HUES48 (cell line): ENCODE measurements around the gene AKAP1.

Source experiments
- H3K27ac ChIP-seq: one replicate; pipeline ENCODE4 v1.7.0; 2013; ENCODE audit warnings: low read depth, low read length, inconsistent platforms
- H3K27me3 ChIP-seq: 2 replicates; pipeline ENCODE4 v1.6.1; 2013; ENCODE audit warnings: mild to moderate bottlenecking, low read length; ENCODE audit not compliant: control insufficient read depth, insufficient read depth
- H3K36me3 ChIP-seq: 2 replicates; pipeline ENCODE4 v1.6.1; 2013; ENCODE audit warnings: low read length; ENCODE audit not compliant: control insufficient read depth, insufficient read depth
- H3K4me1 ChIP-seq: 2 replicates; pipeline ENCODE4 v1.6.1; 2013; ENCODE audit warnings: mild to moderate bottlenecking, low read length; ENCODE audit not compliant: control insufficient read depth, insufficient read depth
- H3K4me3 ChIP-seq: 2 replicates; pipeline ENCODE4 v1.5.1; 2013; ENCODE audit warnings: mild to moderate bottlenecking, low read depth, low read length
- H3K9ac ChIP-seq: 2 replicates; pipeline ENCODE4 v1.6.1; 2013; ENCODE audit warnings: mild to moderate bottlenecking, low read depth, low read length, moderate library complexity
- H3K9me3 ChIP-seq: 2 replicates; pipeline ENCODE4 v1.6.1; 2013; ENCODE audit warnings: low read length; ENCODE audit not compliant: control insufficient read depth, insufficient read depth

AKAP1 gene

GRCh38 chr17:57075785-57076184 is 9.3 kb upstream of the AKAP1 start:
- Histone ChIP-seq H3K27me3 (no peaks in the 10 kb centered on the region), H3K36me3 (no peaks in the 10 kb centered on the region), H3K4me3 (no peak overlapping the region), H3K9me3 (no peaks in the 10 kb centered on the region), H3K9ac (no peak overlapping the region), H3K4me1 (peaks cover 29% of the 10 kb centered on the region), H3K27ac (no peak overlapping the region)

- H3K4me1 ChIP-seq = peaks cover 22% of the 10 kb centered on the region
- no peak overlapping the region for H3K27ac ChIP-seq
- H3K36me3 ChIP-seq = no peaks in the 10 kb centered on the region
- no peaks in the 10 kb centered on the region for H3K9me3 ChIP-seq
- no peaks in the 10 kb centered on the region for H3K27me3 ChIP-seq
- H3K9ac ChIP-seq = no peak overlapping the region
- no peak overlapping the region for H3K4me3 ChIP-seq
These were observed 8.0 kb upstream of the AKAP1 start for GRCh38 chr17:57077000-57077399.

GRCh38 chr17:57078274-57078673 is 6.8 kb upstream of the AKAP1 start:
- H3K4me3 ChIP-seq = no peak overlapping the region

GRCh38 chr17:57080718-57081117 is 4.3 kb upstream of the AKAP1 start:
- no peak overlapping the region for H3K4me3 ChIP-seq
- no peak overlapping the region for H3K27ac ChIP-seq
- peaks cover 10% of the 10 kb centered on the region; the same call in 1 of the 2 replicates for H3K4me1 ChIP-seq
- H3K9ac ChIP-seq = no peak overlapping the region
- no peaks in the 10 kb centered on the region for H3K27me3 ChIP-seq
- no peaks in the 10 kb centered on the region for H3K9me3 ChIP-seq
- H3K36me3 ChIP-seq = no peaks in the 10 kb centered on the region

More at GRCh38 chr17:57078274-57078673, 6.8 kb upstream of the AKAP1 start:
- H3K27ac ChIP-seq = no peak overlapping the region
- no peak overlapping the region for H3K9ac ChIP-seq
- H3K4me1 ChIP-seq = peaks cover 13% of the 10 kb centered on the region
- H3K36me3 ChIP-seq = no peaks in the 10 kb centered on the region
- H3K27me3 ChIP-seq = no peaks in the 10 kb centered on the region
- H3K9me3 ChIP-seq = no peaks in the 10 kb centered on the region

- H3K4me3 ChIP-seq = no peak overlapping the region
- 0 out of 2 replicates have a peak, but pooled peaks cover 4% of the 10 kb centered on the region for H3K27me3 ChIP-seq
- no peaks in the 10 kb centered on the region for H3K9me3 ChIP-seq
- no peaks in the 10 kb centered on the region for H3K36me3 ChIP-seq
- no peak overlapping the region for H3K27ac ChIP-seq
- peaks cover 23% of the 10 kb centered on the region for H3K4me1 ChIP-seq
- H3K9ac ChIP-seq = no peak overlapping the region
These were observed 2.6 kb upstream of the AKAP1 start for GRCh38 chr17:57082441-57082840.

GRCh38 chr17:57084361-57084801 is 665 bp upstream of the AKAP1 start:
- Histone ChIP-seq H3K27me3 (0 out of 2 replicates have a peak, but pooled peaks cover 4% of the 10 kb centered on the region), H3K27ac (peak overlapping the region; percentile 94), H3K4me3 (peak overlapping the region; percentile 73), H3K4me1 (peaks cover 33% of the 10 kb centered on the region), H3K36me3 (no peaks in the 10 kb centered on the region), H3K9me3 (no peaks in the 10 kb centered on the region), H3K9ac (peak overlapping the region; percentile 74)

- Histone ChIP-seq H3K9ac (peak overlapping the region; percentile 21; the same call in 1 of the 2 replicates), H3K4me1 (peaks cover 41% of the 10 kb centered on the region), H3K27ac (peak overlapping the region; percentile 59), H3K4me3 (peak overlapping the region; percentile 73), H3K9me3 (no peaks in the 10 kb centered on the region), H3K36me3 (no peaks in the 10 kb centered on the region), H3K27me3 (0 out of 2 replicates have a peak, but pooled peaks cover 4% of the 10 kb centered on the region)
These were observed 512 bp downstream of the AKAP1 start for GRCh38 chr17:57085448-57086068.

GRCh38 chr17:57086069-57086930 is 1.3 kb downstream of the AKAP1 start:
- Histone ChIP-seq H3K4me1 (peaks cover 48% of the 10 kb centered on the region), H3K9ac (peak overlapping the region; percentile 2; the same call in 1 of the 2 replicates), H3K27me3 (0 out of 2 replicates have a peak, but pooled peaks cover 4% of the 10 kb centered on the region), H3K4me3 (peak overlapping the region; percentile 73), H3K9me3 (no peaks in the 10 kb centered on the region), H3K36me3 (no peaks in the 10 kb centered on the region), H3K27ac (peak overlapping the region; percentile 39)

- Histone ChIP-seq H3K4me3 (no peak overlapping the region), H3K9ac (no peak overlapping the region), H3K9me3 (no peaks in the 10 kb centered on the region), H3K4me1 (peaks cover 65% of the 10 kb centered on the region), H3K27me3 (0 out of 2 replicates have a peak, but pooled peaks cover 4% of the 10 kb centered on the region), H3K36me3 (no peaks in the 10 kb centered on the region), H3K27ac (no peak overlapping the region)
These were observed 3.3 kb downstream of the AKAP1 start for GRCh38 chr17:57088298-57088697.

GRCh38 chr17:57089391-57089790 is 4.3 kb downstream of the AKAP1 start:
- Histone ChIP-seq H3K4me1 (peaks cover 64% of the 10 kb centered on the region), H3K9ac (no peak overlapping the region), H3K27ac (no peak overlapping the region), H3K27me3 (0 out of 2 replicates have a peak, but pooled peaks cover 4% of the 10 kb centered on the region), H3K4me3 (no peak overlapping the region), H3K9me3 (no peaks in the 10 kb centered on the region), H3K36me3 (no peaks in the 10 kb centered on the region)
